IMR-90 (cell line): ENCODE results near the gene ACAP2. TPM values are rescaled to one million over a fixed set of nuclear protein-coding genes. Genes with fewer than 3 reads are reported as not detected.

Experiments
- ATAC-seq: fragments of 200-7000 bp; cut with Tn5 transposase; 2 replicates; pipeline ENCODE4 v1.9.1; 2020; ENCODE audit warnings: low read depth, mild to moderate bottlenecking, moderate library complexity
- BruUV-seq: library from RNA; stranded (reverse); fragments of 400-500 nt; replicated peaks from 2 replicates; lab custom pipeline; 2021; lab: Mats Ljungman, UMichigan
- CTCF ChIA-PET: fragments of 300-600 bp; formaldehyde crosslinking; extraction: SDS; loops from one replicate; lab custom pipeline; 2021; ENCODE audit warnings: antibody characterized with exemption; lab: Yijun Ruan, JAX
- POLR2A ChIA-PET: fragments of 300-600 bp; sonication (Branson Sonifier 250); formaldehyde crosslinking; loops from one replicate; lab custom pipeline; 2022; ENCODE audit warnings: antibody characterized with exemption; ENCODE audit not compliant: unreplicated experiment; lab: Charles Lee
- DNase-seq: peaks from one replicate; pipeline ENCODE4 v3.0.0; 2013
- H2AFZ ChIP-seq: replicated peaks from 2 replicates; pipeline ENCODE3; 2013; ENCODE audit warnings: low read length, mild to moderate bottlenecking; ENCODE audit not compliant: poor library complexity
- H2AK5ac ChIP-seq: 2 replicates; pipeline ENCODE4 v1.6.1; 2013; ENCODE audit warnings: low read depth, low read length, inconsistent platforms
- H2AK9ac ChIP-seq: replicated peaks from 2 replicates; pipeline ENCODE3; 2013; ENCODE audit warnings: mild to moderate bottlenecking, low read depth, low read length, moderate library complexity; ENCODE audit not compliant: poor library complexity
- H2BK120ac ChIP-seq: 2 replicates; pipeline ENCODE4 v1.6.1; 2013; ENCODE audit warnings: low read depth, low read length, inconsistent platforms
- H2BK15ac ChIP-seq: 3 replicates; pipeline ENCODE4 v1.6.1; 2013; ENCODE audit warnings: low read depth, low read length, inconsistent platforms
- H2BK20ac ChIP-seq: 2 replicates; pipeline ENCODE4 v1.6.1; 2013; ENCODE audit warnings: low read depth, mild to moderate bottlenecking, inconsistent platforms, low read length, moderate library complexity
- H2BK5ac ChIP-seq: 2 replicates; pipeline ENCODE4 v1.6.1; 2013; ENCODE audit warnings: mild to moderate bottlenecking, low read depth, low read length, inconsistent platforms; ENCODE audit not compliant: poor library complexity, severe bottlenecking
- H3K14ac ChIP-seq: replicated peaks from 2 replicates; pipeline ENCODE4 v1.6.1; 2013; ENCODE audit warnings: low read depth, low read length, inconsistent platforms
- H3K18ac ChIP-seq: 2 replicates; pipeline ENCODE4 v1.6.1; 2013; ENCODE audit warnings: low read depth, low read length, control low read depth
- H3K23ac ChIP-seq: 2 replicates; pipeline ENCODE4 v1.6.1; 2013; ENCODE audit warnings: low read depth, low read length, inconsistent platforms
- H3K27ac ChIP-seq: 2 replicates; pipeline ENCODE4 v1.5.1; 2013; ENCODE audit warnings: mild to moderate bottlenecking, control low read depth, low read length; ENCODE audit not compliant: insufficient read depth
- H3K27me3 ChIP-seq: 2 replicates; pipeline ENCODE4 v1.6.1; 2013; ENCODE audit warnings: low read length; ENCODE audit not compliant: control insufficient read depth, insufficient read depth
- H3K36me3 ChIP-seq: 2 replicates; pipeline ENCODE4 v1.6.1; 2013; ENCODE audit warnings: low read length, mixed read lengths; ENCODE audit not compliant: control insufficient read depth, insufficient read depth
- H3K4ac ChIP-seq: 2 replicates; pipeline ENCODE4 v1.6.1; 2013; ENCODE audit warnings: low read depth, low read length, inconsistent platforms
- H3K4me1 ChIP-seq: 2 replicates; pipeline ENCODE4 v1.6.1; 2013; ENCODE audit warnings: low read length, mixed read lengths; ENCODE audit not compliant: control insufficient read depth, insufficient read depth
- H3K4me2 ChIP-seq: 2 replicates; pipeline ENCODE4 v1.6.1; 2013; ENCODE audit warnings: low read depth, mild to moderate bottlenecking, control low read depth, low read length, moderate library complexity
- H3K4me3 ChIP-seq: 2 replicates; pipeline ENCODE4 v1.5.1; 2013; ENCODE audit warnings: low read depth, mild to moderate bottlenecking, control low read depth, low read length, moderate library complexity; ENCODE audit not compliant: insufficient read depth
- H3K56ac ChIP-seq: 2 replicates; pipeline ENCODE4 v1.6.1; 2013; ENCODE audit warnings: low read length, inconsistent platforms; ENCODE audit not compliant: insufficient read depth; ENCODE audit errors: extremely low read depth
- H3K79me1 ChIP-seq, 2 experiments: 2 replicates each; pipeline ENCODE4 v1.6.1; 2013; ENCODE audit warnings: low read length in 2 of 2, inconsistent platforms in 1 of 2, low read depth in 1 of 2
- H3K9ac ChIP-seq: 2 replicates; pipeline ENCODE4 v1.6.1; 2013; ENCODE audit warnings: low read depth, low read length, control low read depth
- H3K9me1 ChIP-seq: 2 replicates; pipeline ENCODE4 v1.6.1; 2013; ENCODE audit warnings: low read length, inconsistent platforms; ENCODE audit not compliant: insufficient read depth
- H3K9me3 ChIP-seq: 2 replicates; pipeline ENCODE4 v1.6.1; 2013; ENCODE audit warnings: low read length; ENCODE audit not compliant: control insufficient read depth, insufficient read depth
- H4K20me1 ChIP-seq: 2 replicates; pipeline ENCODE4 v1.6.1; 2013; ENCODE audit warnings: low read length, inconsistent platforms; ENCODE audit not compliant: insufficient read depth
- H4K5ac ChIP-seq: 2 replicates; pipeline ENCODE4 v1.6.1; 2013; ENCODE audit warnings: mild to moderate bottlenecking, low read depth, low read length, control low read depth
- H4K8ac ChIP-seq, 2 experiments: 2 replicates each; pipeline ENCODE4 v1.6.1; 2013; ENCODE audit warnings: low read depth in 2 of 2, low read length in 2 of 2, control low read depth in 1 of 2, inconsistent platforms in 1 of 2
- H4K91ac ChIP-seq: 2 replicates; pipeline ENCODE4 v1.6.1; 2013; ENCODE audit warnings: low read depth, low read length, inconsistent platforms; ENCODE audit not compliant: insufficient read depth
- BHLHE40 ChIP-seq: fragments of 150-350 bp; IDR thresholded peaks from 2 replicates; pipeline ENCODE4 v1.6.1; 2016; ENCODE audit warnings: mild to moderate bottlenecking, low read depth, low read length
- CEBPB ChIP-seq: IDR thresholded peaks from 2 replicates; pipeline ENCODE4 v1.6.1; 2012; ENCODE audit warnings: low read depth, low read length, improper control_type of control experiment
- CHD1 ChIP-seq: IDR thresholded peaks from 2 replicates; pipeline ENCODE4 v1.6.1; 2012; ENCODE audit warnings: low read depth, low read length, improper control_type of control experiment
- ELK1 ChIP-seq: fragments of 150-350 bp; IDR thresholded peaks from 2 replicates; pipeline ENCODE4 v1.6.1; 2016; ENCODE audit warnings: low read depth, mild to moderate bottlenecking, low read length, moderate library complexity, borderline replicate concordance
- FOS ChIP-seq: fragments of 150-350 bp; IDR thresholded peaks from 2 replicates; pipeline ENCODE4 v1.6.1; 2016; ENCODE audit warnings: low read depth, low read length
- MAFK ChIP-seq: IDR thresholded peaks from 2 replicates; pipeline ENCODE4 v1.6.1; 2012; ENCODE audit warnings: low read depth, low read length, improper control_type of control experiment
- MXI1 ChIP-seq: IDR thresholded peaks from 2 replicates; pipeline ENCODE4 v1.6.1; 2012; ENCODE audit warnings: low read depth, mild to moderate bottlenecking, low read length, moderate library complexity, borderline replicate concordance
- POLR2A ChIP-seq: IDR thresholded peaks from 2 replicates; pipeline ENCODE4 v1.6.1; 2012; ENCODE audit warnings: mild to moderate bottlenecking, low read depth, low read length
- RAD21 ChIP-seq: IDR thresholded peaks from 2 replicates; pipeline ENCODE4 v1.6.1; 2012; ENCODE audit warnings: low read length, improper control_type of control experiment
- RFX5 ChIP-seq: IDR thresholded peaks from 2 replicates; pipeline ENCODE4 v1.8.0; 2012; ENCODE audit warnings: low read depth, mild to moderate bottlenecking, low read length, moderate library complexity
- SMC3 ChIP-seq: fragments of 150-350 bp; IDR thresholded peaks from 2 replicates; pipeline ENCODE4 v1.6.1; 2016; ENCODE audit warnings: low read depth, mild to moderate bottlenecking, antibody characterized with exemption, low read length, moderate library complexity
- WGBS, 2 experiments: methylation state at CpG; one replicate each; pipeline versions ENCODE4 v1.1.5 to v1.1.7; 2013; ENCODE audit warnings: missing lambda C conversion rate in 2 of 2; ENCODE audit not compliant: insufficient read length in 1 of 2; ENCODE audit errors: extremely low coverage in 2 of 2; 5-methylcytosine and 5-hydroxymethylcytosine counted together
- dilution Hi-C: fragments of 300-500 bp; cut with HindIII; formaldehyde crosslinking; loops from one replicate; pipeline ENCODE4 v1.14.3; 2018; ENCODE audit warnings: low sequenced_read_pairs; ENCODE audit not compliant: unreplicated experiment
- in situ Hi-C: fragments of 300-500 bp; cut with MboI; formaldehyde crosslinking; loops from 3 replicates; pipeline ENCODE4 v1.14.3; 2019; ENCODE audit warnings: low sequenced_read_pairs, inconsistent platforms, mixed read lengths
- intact Hi-C: fragments of 100-400 bp; cut with micrococcal nuclease; formaldehyde crosslinking; loops from 2 replicates; pipeline ENCODE4 v1.10.0; 2022
- polyA plus RNA-seq, 3 experiments: library from polyadenylated mRNA; depleted of rRNA; stranded (reverse); fragments of >200 nt; gene quantifications; 2 replicates each; pipeline ENCODE4 v1.2.3, GENCODE V29; 2012; ENCODE audit warnings: low replicate concordance in 1 of 3
- total RNA-seq: library from RNA; depleted of rRNA; stranded (reverse); fragments of >200 nt; gene quantifications from 2 replicates; pipeline ENCODE4 v1.2.3, GENCODE V29; 2012
- TF ChIP-seq, protein P1 (sequence below): fragments of 150-350 bp; IDR thresholded peaks from 2 replicates; pipeline ENCODE4 v1.6.1; 2017; ENCODE audit warnings: mild to moderate bottlenecking, antibody characterized with exemption, low read length, low read depth

Gene ACAP2
- total and polyA plus RNA-seq, 2 of the 4 experiments (the other 2 are of a cell fraction) = 11.9 to 35.1 TPM

DNA sequence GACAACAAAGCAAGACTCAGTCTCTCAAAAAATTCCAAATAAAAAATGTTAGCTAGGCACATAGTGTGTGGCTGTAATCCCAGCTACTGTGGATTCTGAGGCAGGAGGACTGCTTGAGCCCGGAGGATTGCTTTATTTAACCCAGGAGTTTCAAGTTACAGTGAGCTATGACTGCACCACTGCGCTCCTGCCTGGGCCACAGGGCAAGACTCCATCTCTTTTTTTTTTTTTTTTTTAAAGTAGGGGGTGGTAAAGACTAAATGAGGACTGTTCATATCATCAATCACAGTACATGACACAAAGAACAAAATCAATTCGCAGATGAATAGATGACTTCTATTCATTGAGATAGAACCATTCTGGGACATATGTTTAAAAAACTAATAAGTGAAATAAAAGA lies 48.1 kb downstream of the ACAP2 start:
- Histone ChIP-seq H3K27ac (no peak overlapping the region), H3K4me2 (no peak overlapping the region), H2BK20ac (no peak overlapping the region), H3K4me3 (no peak overlapping the region), H3K4ac (no peak overlapping the region), H4K91ac (no peak overlapping the region), H3K23ac (no peak overlapping the region), H3K56ac (no peak overlapping the region), H2AFZ (no peak overlapping the region), H4K8ac (no peak overlapping the region), H3K4me1 (peaks cover 5% of the 10 kb centered on the region; the same call in 1 of the 2 replicates), H2AK5ac (no peak overlapping the region), H2BK5ac (no peak overlapping the region), H3K9me1 (peaks cover 6% of the 10 kb centered on the region), H3K27me3 (no peaks in the 10 kb centered on the region), H3K9ac (no peak overlapping the region), H3K9me3 (no peaks in the 10 kb centered on the region), H3K14ac (no peak overlapping the region), H2BK120ac (no peak overlapping the region), H4K5ac (no peak overlapping the region), H3K79me1 (peaks cover 15 to 40% of the 10 kb centered on the region in 2 experiments; a peak in 3 of 4 replicates), H4K20me1 (peaks cover 26% of the 10 kb centered on the region), H3K18ac (no peak overlapping the region), H2BK15ac (no peak overlapping the region), H2AK9ac (no peak overlapping the region), H3K36me3 (0 out of 2 replicates have a peak, but pooled peaks cover 2% of the 10 kb centered on the region)
- no peak for TF ChIP-seq POLR2A
- no peak for TF ChIP-seq FOS
- no peak for TF ChIP-seq CHD1
- no peak for TF ChIP-seq CEBPB
- TF ChIP-seq BHLHE40 = no peak
- TF ChIP-seq MXI1 = no peak
- TF ChIP-seq RAD21 = no peak
- TF ChIP-seq ELK1 = no peak
- TF ChIP-seq MAFK = no peak
- no peak for TF ChIP-seq RFX5
- TF ChIP-seq, protein P1, sequence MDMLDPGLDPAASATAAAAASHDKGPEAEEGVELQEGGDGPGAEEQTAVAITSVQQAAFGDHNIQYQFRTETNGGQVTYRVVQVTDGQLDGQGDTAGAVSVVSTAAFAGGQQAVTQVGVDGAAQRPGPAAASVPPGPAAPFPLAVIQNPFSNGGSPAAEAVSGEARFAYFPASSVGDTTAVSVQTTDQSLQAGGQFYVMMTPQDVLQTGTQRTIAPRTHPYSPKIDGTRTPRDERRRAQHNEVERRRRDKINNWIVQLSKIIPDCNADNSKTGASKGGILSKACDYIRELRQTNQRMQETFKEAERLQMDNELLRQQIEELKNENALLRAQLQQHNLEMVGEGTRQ = no peak
- TF ChIP-seq SMC3 = no peak
- in situ Hi-C loops = no loop called here
- intact Hi-C loops = loop anchor here (5.0 kb wide), 1 partner anchor 42 kb away; no protein-coding TSS in a partner anchor
- dilution Hi-C loops = no loop called here
- ATAC-seq (peak; percentile 75), DNase-seq (peak; percentile 49)
- no CpG with 5 or more reads among the region's 3 CpGs for WGBS, 2 experiments
- CTCF ChIA-PET = interaction anchor here (0.6 kb wide), 1 partner anchor 46 kb away, joined by 6 read pairs; no protein-coding TSS in a partner anchor
- POLR2A ChIA-PET = interaction anchor here (0.6 kb wide), 1 partner anchor 56 kb away, joined by 3 read pairs; no protein-coding TSS in a partner anchor
- no TSS peak for BruUV-seq
